GM12891 (cell line): ENCODE results near the gene INO80.

ENCODE experiments used
- PAX5 ChIP-seq: IDR thresholded peaks from 2 replicates; pipeline ENCODE4 v1.6.1; 2011; ENCODE audit warnings: low read length, moderate library complexity, mild to moderate bottlenecking; ENCODE audit not compliant: insufficient read depth, severe bottlenecking
- POLR2A ChIP-seq: IDR thresholded peaks from 2 replicates; pipeline ENCODE4 v1.6.1; 2011; ENCODE audit warnings: low read depth, low read length, control low read depth
- POLR2AphosphoS5 ChIP-seq: IDR thresholded peaks from 2 replicates; pipeline ENCODE4 v1.6.1; 2011; ENCODE audit warnings: low read depth, low read length, control low read depth
- POU2F2 ChIP-seq: IDR thresholded peaks from 2 replicates; pipeline ENCODE4 v1.6.1; 2011; ENCODE audit warnings: low read depth, mild to moderate bottlenecking, control low read depth, low read length, moderate library complexity
- SPI1 ChIP-seq: IDR thresholded peaks from 2 replicates; pipeline ENCODE4 v1.6.1; 2011; ENCODE audit warnings: low read depth, low read length, control low read depth
- TAF1 ChIP-seq: IDR thresholded peaks from 2 replicates; pipeline ENCODE4 v1.6.1; 2011; ENCODE audit warnings: low read depth, low read length, control low read depth

- TF ChIP-seq POLR2A (no peak), POLR2AphosphoS5 (no peak), SPI1 (no peak), POU2F2 (no peak), TAF1 (no peak), PAX5 (no peak)
These were observed 179.8 kb downstream of the INO80 start for GRCh38 chr15:40936234-40936708.
